Measurements from ENCODE around the gene ARL15. TPM values are rescaled to one million over a fixed set of nuclear protein-coding genes. Genes with fewer than 3 reads are reported as not detected.

Gene ARL15
- total and polyA plus RNA-seq, 9 of the 15 experiments (the other 6 are each of a cell fraction or from before 2014, with no cell fraction given) = 18.5 to 80.4 (median 57.0) TPM

DNA sequence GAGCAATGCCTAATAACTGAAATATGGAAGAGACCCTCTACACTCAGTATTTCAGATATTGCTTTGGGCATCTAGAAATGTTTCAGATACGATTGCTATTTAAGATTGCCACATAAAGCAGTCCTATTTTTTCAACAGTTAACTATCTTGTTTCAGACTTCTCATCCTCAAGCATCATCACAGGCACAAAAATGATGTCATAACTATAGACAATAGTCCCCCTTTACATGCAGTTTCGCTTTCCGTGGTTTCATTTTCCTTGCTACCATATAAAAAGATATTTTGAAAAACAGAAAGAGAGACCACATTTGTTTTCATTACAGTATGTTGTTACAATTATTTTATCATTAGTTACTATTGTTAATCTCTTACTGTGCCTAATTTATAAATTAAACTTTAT, 402.5 kb downstream of the ARL15 start (continued):
- no peak for TF ChIP-seq THAP12 (CRISPR knock-in tag; IDR thresholded peaks at IDR 0.05)
- no peak for TF ChIP-seq PRMT5 (CRISPR knock-in tag; IDR thresholded peaks at IDR 0.05)
- TF ChIP-seq MTA2 (IDR thresholded peaks at IDR 0.05; ENCODE audit: low read depth) = no peak

- ATAC-seq (no peak), DNase-seq (ENCODE audit: extremely low read depth in 1 of 4, low spot score in 3 of 4) (no peak), FAIRE-seq (no peak)
- H3K36me3 ChIP-seq (ENCODE audit: control insufficient read depth, insufficient read depth, low read length) = no peaks in the 10 kb centered on the region; the same call in 2 of the 3 replicates
- no peak overlapping the region for H3K4me3 ChIP-seq
- H3K9ac ChIP-seq (ENCODE audit: insufficient read depth in 1 of 2, low read depth in 2 of 2, low read length in 2 of 2) = no peak overlapping the region
- H2AFZ ChIP-seq (ENCODE audit: low read depth, low read length) = no peak overlapping the region
- H3K27me3 ChIP-seq (ENCODE audit: control insufficient read depth in 2 of 2, insufficient read depth in 2 of 2, low read length in 2 of 2) = no peaks in the 10 kb centered on the region
- no peaks in the 10 kb centered on the region for H3K9me1 ChIP-seq (ENCODE audit: control insufficient read depth, insufficient read depth, low read length)
- no peaks in the 10 kb centered on the region for H3K9me3 ChIP-seq (replicated peaks; ENCODE audit: control insufficient read depth, insufficient read depth, low read depth, low read length)
- no peak overlapping the region for H3K27ac ChIP-seq (ENCODE audit: extremely low read depth, low read depth, low read length)
- no peak overlapping the region for H3K4me2 ChIP-seq (ENCODE audit: insufficient read depth, low read length)
- no peaks in the 10 kb centered on the region for H3K4me1 ChIP-seq (replicated peaks in 1 of 2; ENCODE audit: control insufficient read depth in 2 of 2, insufficient read depth in 2 of 2, low read length in 2 of 2)
- no peaks in the 10 kb centered on the region for H4K20me1 ChIP-seq (replicated peaks; ENCODE audit: control insufficient read depth, insufficient read depth, low read length)
- TF ChIP-seq, protein P1, sequence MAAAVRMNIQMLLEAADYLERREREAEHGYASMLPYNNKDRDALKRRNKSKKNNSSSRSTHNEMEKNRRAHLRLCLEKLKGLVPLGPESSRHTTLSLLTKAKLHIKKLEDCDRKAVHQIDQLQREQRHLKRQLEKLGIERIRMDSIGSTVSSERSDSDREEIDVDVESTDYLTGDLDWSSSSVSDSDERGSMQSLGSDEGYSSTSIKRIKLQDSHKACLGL (CRISPR knock-in tag; IDR thresholded peaks at IDR 0.05; ENCODE audit: borderline replicate concordance, poor library complexity, severe bottlenecking) = no peak
- no peak for TF ChIP-seq ZNF511 (CRISPR knock-in tag; IDR thresholded peaks at IDR 0.05)
- no peak for TF ChIP-seq KDM2B (CRISPR knock-in tag; IDR thresholded peaks at IDR 0.05)
- TF ChIP-seq ILF3 (IDR thresholded peaks at IDR 0.05; ENCODE audit: borderline replicate concordance) = no peak
- TF ChIP-seq STAG1 (CRISPR knock-in tag; IDR thresholded peaks at IDR 0.05; ENCODE audit: borderline replicate concordance) = no peak
- no peak for TF ChIP-seq ZNF408 (CRISPR knock-in tag; IDR thresholded peaks at IDR 0.05; ENCODE audit: low read depth)
- TF ChIP-seq NR2C1 (IDR thresholded peaks at IDR 0.05) = no peak
- no peak for TF ChIP-seq NR2C1 (tag; IDR thresholded peaks at IDR 0.05)
- no peak for TF ChIP-seq YY1 (IDR thresholded peaks at IDR 0.05; ENCODE audit: borderline replicate concordance in 1 of 3, control insufficient read depth in 1 of 3, extremely low read depth in 1 of 3, insufficient read depth in 3 of 3, insufficient read length in 1 of 3, insufficient replicate concordance in 2 of 3, low read depth in 1 of 3, low read length in 2 of 3)
- TF ChIP-seq SMARCA4 (IDR thresholded peaks at IDR 0.05) = no peak
- no peak for TF ChIP-seq HCFC1 (IDR thresholded peaks at IDR 0.05; ENCODE audit: low read depth, low read length)
- TF ChIP-seq ZNF239 (CRISPR knock-in tag; IDR thresholded peaks at IDR 0.05) = no peak
- CTCF ChIA-PET (ENCODE audit: low intra/inter-chr PET ratio) = no interaction called here
- 86% methylated on average over 1 of the region's 1 CpG for WGBS (ENCODE audit: insufficient coverage, low coverage, missing lambda C conversion rate)
- POLR2A ChIA-PET = interaction anchor here (0.9 kb wide), 1 partner anchor 10 kb away, joined by 3 read pairs; no protein-coding TSS in a partner anchor
- intact Hi-C loops (cut with micrococcal nuclease) (no loop called here), in situ Hi-C loops (cut with MboI) (no loop called here)
- 0 out of 3 replicates have a peak, but pooled peaks cover 2% of the 10 kb centered on the region for H3K79me2 ChIP-seq (ENCODE audit: control insufficient read depth, insufficient read depth, low read length)
- no TSS peak for BruUV-seq (replicated peaks)
Observed at GRCh38 chr5:53906736-53907135, 403.6 kb downstream of the ARL15 start.

Data from K562 (cell line).